T47D (cell line): ENCODE measurements around the gene MPI.

Experiments
- DNase-seq, 2 experiments: peaks; one replicate each; pipeline versions ENCODE4 v3.0.0 to v3.0.0-alpha.2; 2011 to 2012; ENCODE audit warnings: low read depth in 1 of 2, low spot score in 1 of 2
- JUND ChIP-seq: IDR thresholded peaks from 2 replicates; pipeline ENCODE4 v1.6.1; 2012; ENCODE audit warnings: low read depth
- in situ Hi-C: cut with HindIII; loops from 2 replicates; pipeline ENCODE4 v1.10.0; 2016; ENCODE audit warnings: low sequenced_read_pairs, low pct_unique_long_range_greater_than_20kb

MPI gene

GRCh38 chr15:74851960-74852359, 37.9 kb upstream of the MPI start:
- no peak for DNase-seq
- no peak for TF ChIP-seq JUND
- in situ Hi-C loops, result no loop called here

DNA sequence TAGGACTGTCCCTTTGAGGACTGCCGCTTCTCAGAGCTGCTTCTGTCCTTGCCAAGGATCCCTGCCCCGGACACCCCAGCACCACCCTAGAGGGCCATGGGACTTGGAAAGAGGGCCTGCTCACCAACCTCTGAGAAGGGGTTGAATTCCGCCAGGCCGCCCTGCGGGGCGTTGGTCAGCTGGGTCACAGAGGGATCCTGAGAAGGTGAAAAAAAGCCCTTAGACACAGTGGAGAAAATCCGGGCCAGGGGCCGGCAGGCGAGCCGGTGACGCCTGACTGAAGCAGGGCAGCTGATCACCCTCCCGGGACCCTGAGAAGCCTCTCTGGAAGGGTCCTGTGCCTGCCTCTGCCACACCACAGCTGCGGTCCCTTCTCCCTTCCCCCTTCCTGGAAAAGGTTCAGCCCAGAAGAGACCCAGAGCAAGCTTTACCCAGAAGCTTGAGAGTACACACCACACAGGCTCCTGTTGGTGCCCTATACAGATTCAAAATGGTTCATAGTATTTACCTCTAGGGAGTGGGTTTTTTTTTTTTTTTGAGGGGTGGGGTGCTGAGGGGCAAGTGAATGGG, 35.3 kb upstream of the MPI start:
- no peak for TF ChIP-seq JUND
- in situ Hi-C loops, result no loop called here
- no peak for DNase-seq

DNA sequence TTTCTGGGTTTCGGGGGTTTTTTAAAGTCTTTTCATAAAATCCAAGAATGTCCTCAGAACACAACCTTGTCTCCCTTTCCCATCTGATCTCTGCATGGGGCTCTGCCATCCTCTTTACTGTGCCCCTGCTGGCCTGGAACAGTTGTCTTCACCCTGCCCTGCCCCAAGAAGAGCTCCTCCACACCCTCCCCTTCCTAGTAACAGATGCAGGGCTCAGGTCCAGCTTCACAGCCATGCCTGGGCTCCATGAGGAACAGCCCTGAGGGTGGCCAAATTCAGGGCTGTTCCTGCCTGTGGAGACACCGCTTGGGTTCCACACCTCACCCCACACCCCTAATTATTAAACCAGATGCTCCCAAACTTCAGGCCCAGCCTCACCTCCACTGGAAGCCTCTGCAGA, 34.0 kb upstream of the MPI start:
- in situ Hi-C loops, result no loop called here
- no peak for TF ChIP-seq JUND
- no peak for DNase-seq

DNA sequence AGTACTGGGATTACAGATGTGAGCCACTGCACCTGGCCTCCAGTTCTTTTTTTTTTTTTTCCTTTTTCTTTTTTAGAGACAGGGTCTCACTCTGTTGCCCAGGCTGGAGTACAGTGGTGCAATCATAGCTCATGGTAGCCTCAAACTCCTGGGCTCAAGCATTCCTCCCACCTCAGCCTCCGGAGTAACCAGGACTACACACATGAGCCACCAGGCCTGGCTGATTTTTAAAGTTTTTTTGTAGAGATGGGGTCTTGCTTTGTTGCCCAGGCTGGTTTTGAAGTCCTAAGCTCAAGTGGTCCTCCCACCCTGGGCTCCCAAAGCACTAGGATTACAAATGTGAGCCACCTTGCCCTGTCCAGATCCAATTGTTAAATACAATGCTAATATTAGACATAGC, 33.3 kb upstream of the MPI start:
- in situ Hi-C loops, result no loop called here
- no peak for TF ChIP-seq JUND
- DNase-seq, result no peak

DNA sequence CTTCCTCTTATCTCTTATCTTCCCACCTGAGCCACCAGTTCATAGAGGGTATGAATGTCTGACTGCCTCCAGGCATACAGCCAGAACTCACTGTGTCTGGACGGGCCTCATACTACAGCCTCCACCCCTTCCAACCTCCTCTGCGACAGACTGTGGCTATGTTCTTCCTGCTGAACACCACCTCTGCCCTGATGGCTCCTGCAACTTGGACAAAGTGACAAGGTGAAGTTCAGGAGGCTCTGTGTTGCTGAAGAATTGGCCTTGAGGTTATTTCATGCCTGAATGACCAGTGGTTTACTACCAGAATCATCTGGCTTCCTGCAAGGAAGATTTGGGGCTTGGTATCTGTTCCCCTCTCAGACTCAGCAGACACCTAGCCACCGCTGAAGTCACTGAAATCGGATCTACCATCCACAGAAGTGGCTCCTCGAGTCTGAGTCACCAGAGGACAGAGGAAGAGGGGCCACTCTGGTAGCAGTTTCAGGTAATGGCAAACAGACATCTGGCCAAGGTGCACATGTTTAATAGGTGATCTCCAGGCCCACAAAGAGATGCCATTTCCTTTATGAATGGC, 32.7 kb upstream of the MPI start:
- in situ Hi-C loops, result no loop called here
- no peak for TF ChIP-seq JUND
- no peak for DNase-seq

DNA sequence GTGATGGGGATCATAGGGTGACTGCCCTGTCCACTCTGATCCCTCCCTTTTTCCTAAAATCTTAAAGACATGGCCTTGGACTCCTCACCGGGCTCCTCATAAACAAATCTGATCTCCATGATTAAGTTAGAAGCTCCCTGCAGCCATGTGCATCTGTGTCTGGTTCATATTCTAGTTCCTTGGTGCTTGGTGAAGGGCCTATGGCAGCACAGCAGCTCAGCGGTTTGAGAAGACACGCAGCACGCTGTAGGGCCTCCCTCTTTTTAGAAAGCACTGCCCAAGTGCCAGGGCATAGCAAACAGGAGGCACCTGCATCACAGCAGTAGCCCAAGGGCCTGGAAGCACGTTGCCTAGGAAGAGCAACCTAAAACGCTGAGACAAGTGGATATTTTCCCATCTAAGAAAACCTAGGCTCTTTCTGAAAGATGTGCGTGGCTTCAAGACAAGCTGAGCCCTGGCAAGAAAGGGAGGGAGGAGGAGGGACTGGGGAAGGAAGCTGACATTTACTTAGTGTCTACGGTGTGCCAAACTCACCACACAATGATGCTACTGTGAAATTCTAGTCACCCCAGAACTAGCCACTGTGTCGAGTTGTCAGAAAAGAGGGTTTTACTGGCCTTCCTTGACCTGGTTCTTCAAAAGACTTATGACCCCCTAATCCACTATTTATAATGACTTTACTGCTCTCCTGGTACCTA, 32.0 kb upstream of the MPI start:
- no peak for TF ChIP-seq JUND
- peak in 1 of 2 experiments; percentile 33 for DNase-seq
- in situ Hi-C loops, result no loop called here

- no peak for DNase-seq
- no peak for TF ChIP-seq JUND
- in situ Hi-C loops, result no loop called here
These were observed 31.5 kb upstream of the MPI start for GRCh38 chr15:74858369-74858740.

- no peak for TF ChIP-seq JUND
- no peak for DNase-seq
- in situ Hi-C loops, result no loop called here
These were observed 26.4 kb upstream of the MPI start for GRCh38 chr15:74863239-74864056.

- TF ChIP-seq JUND, result no peak
- in situ Hi-C loops, result no loop called here
- no peak for DNase-seq
These were observed 25.5 kb upstream of the MPI start for GRCh38 chr15:74864296-74864695.

DNA sequence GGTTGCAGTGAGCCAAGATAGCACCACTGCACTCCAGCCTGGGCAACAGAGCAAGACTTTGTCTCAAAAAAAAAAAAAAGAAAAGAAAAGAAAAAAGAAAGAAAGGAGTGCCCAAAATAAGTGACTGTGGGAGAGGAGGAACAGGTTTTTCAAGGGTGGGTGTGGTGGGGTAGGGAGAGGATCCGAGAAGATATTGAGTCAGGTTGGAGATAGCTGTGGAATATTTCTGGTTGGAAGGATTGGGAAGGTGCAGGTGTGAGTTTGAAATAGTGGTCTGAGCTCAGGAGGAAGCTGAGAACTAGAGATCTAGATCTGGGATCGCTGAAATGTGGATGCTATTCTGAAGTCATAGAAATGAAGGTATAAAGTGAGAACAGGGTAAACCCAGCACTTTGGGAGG, 24.5 kb upstream of the MPI start:
- TF ChIP-seq JUND, result no peak
- in situ Hi-C loops, result no loop called here
- DNase-seq, result no peak

- DNase-seq, result no peak
- TF ChIP-seq JUND, result no peak
- in situ Hi-C loops, result no loop called here
These were observed 23.8 kb upstream of the MPI start for GRCh38 chr15:74866090-74866489.

DNA sequence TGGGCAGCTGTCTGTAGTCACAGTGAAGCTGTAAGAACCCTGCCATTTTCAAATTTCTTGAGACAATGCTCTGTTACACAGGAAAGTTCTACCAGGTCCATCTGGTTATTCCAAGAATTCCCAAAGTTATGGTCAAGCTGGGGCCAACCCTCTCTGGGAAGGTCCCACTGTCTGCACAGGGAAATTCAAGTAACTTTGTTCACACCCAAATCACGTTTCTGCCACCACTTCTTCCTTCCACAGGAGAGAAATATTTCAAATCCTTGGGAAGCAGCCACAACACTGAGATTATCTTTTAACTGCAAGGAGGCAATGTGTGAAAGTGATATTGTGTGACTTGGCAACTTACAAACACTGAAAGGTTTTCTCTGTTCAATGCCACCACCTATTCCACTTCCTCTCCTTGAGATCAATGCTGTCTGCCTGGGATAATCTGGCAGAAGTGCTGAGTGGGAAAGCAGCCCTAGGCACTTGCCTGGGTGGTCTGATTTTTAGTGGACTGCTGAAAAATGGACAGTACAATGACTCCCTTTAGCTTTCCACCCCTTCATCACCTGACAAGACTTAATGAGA, 22.3 kb upstream of the MPI start:
- no peak for DNase-seq
- no peak for TF ChIP-seq JUND
- in situ Hi-C loops, result no loop called here

DNA sequence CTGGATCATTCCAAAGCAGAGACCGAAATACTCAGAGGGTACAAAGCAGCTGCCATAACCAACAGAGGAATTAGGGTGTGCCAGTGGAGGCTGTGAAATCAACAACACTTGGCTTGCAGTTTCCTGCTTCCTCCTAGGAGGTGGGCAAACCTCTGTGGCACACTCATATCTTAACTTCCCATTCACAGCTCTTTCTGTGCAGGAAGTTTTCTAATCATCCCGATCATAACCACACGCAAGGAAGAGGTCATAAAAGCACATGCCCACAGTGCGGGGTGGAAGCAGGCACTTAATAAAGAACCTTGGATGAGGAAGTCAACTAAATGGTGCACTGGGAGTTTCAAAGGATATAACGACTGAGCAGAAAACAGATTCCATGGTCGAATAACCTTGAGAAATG, 21.8 kb upstream of the MPI start:
- no peak for TF ChIP-seq JUND
- in situ Hi-C loops, result no loop called here
- DNase-seq, result no peak
